HepG2 (cell line): ENCODE results near the gene GPRIN1. TPM values are rescaled to one million over a fixed set of nuclear protein-coding genes. Genes with fewer than 3 reads are reported as not detected.

Experiments
- ATAC-seq: fragments of 200-7000 bp; cut with Tn5 transposase; 3 replicates; pipeline ENCODE4 v1.9.1; 2020; ENCODE audit warnings: mild to moderate bottlenecking, moderate library complexity
- BruUV-seq: library from RNA; stranded (reverse); fragments of 400-500 nt; replicated peaks from 2 replicates; lab custom pipeline; 2021; lab: Mats Ljungman, UMichigan
- CTCF ChIA-PET: fragments of 300-600 bp; formaldehyde crosslinking; extraction: SDS; loops from one replicate; lab custom pipeline; 2021; ENCODE audit warnings: low total read pairs, inconsistent platforms, low intra/inter-chr PET ratio; lab: Yijun Ruan, JAX
- POLR2A ChIA-PET: fragments of 350-600 bp; sonication (Branson Sonifier 250); formaldehyde crosslinking; loops from one replicate; lab custom pipeline; 2020; ENCODE audit warnings: antibody characterized with exemption, inconsistent platforms; lab: Yijun Ruan, JAX
- DNase-seq: peaks from one replicate; pipeline ENCODE4 v3.0.0-alpha.2; 2015; ENCODE audit warnings: low spot score
- FAIRE-seq: peaks from 3 replicates; lab custom pipeline; 2011; peaks lifted over from hg19 to GRCh38; lab: Jason Lieb, UNC
- H2AFZ ChIP-seq: one replicate; pipeline ENCODE4 v1.6.1; 2011; ENCODE audit warnings: low read length, inconsistent platforms
- H3K27ac ChIP-seq: fragments of 300-600 bp; 3 replicates; pipeline ENCODE4 v1.8.0; 2011; ENCODE audit warnings: mixed run types, mild to moderate bottlenecking, mixed read lengths, low read length, inconsistent platforms; ENCODE audit not compliant: insufficient read depth; ENCODE audit errors: extremely low read length
- H3K27me3 ChIP-seq, 2 experiments: fragments of 200-600 bp in 1 of 2; 2 replicates in 1 of 2; 3 replicates in 1 of 2; pipeline versions ENCODE4 v1.6.0 to v1.8.0; 2011; ENCODE audit warnings: low read length in 2 of 2, mild to moderate bottlenecking in 2 of 2, moderate library complexity in 2 of 2, inconsistent platforms in 1 of 2; ENCODE audit not compliant: insufficient read depth in 2 of 2, control insufficient read depth in 1 of 2
- H3K36me3 ChIP-seq, 2 experiments: fragments of 200-600 bp in 1 of 2; replicated peaks in 1 of 2; 2 replicates in 1 of 2; 3 replicates in 1 of 2; pipeline versions ENCODE4 v1.5.1 to v1.8.0; 2011; ENCODE audit warnings: low read length in 2 of 2, inconsistent platforms in 1 of 2; ENCODE audit not compliant: insufficient read depth in 2 of 2, control insufficient read depth in 1 of 2
- H3K4me1 ChIP-seq: 2 replicates; pipeline ENCODE4 v1.5.1; 2012; ENCODE audit warnings: low read length, inconsistent platforms; ENCODE audit not compliant: insufficient read depth
- H3K4me2 ChIP-seq: 2 replicates; pipeline ENCODE4 v1.6.0; 2011; ENCODE audit warnings: low read depth, low read length, inconsistent platforms
- H3K4me3 ChIP-seq, 3 experiments: fragments of 200-600 bp in 1 of 3; sonication (generic), shearing (Covaris generic) in 1 of 3; replicated peaks in 1 of 3; 2 replicates each; pipeline ENCODE4 v1.5.1; 2011 to 2016; ENCODE audit warnings: low read length in 3 of 3, inconsistent platforms in 2 of 3, low read depth in 2 of 3, mild to moderate bottlenecking in 2 of 3, control low read depth in 1 of 3, mixed read lengths in 1 of 3; ENCODE audit not compliant: insufficient read depth in 1 of 3
- H3K79me2 ChIP-seq: one replicate; pipeline ENCODE4 v1.6.1; 2011; ENCODE audit warnings: low read length, inconsistent platforms; ENCODE audit not compliant: insufficient read depth
- H3K9ac ChIP-seq: 2 replicates; pipeline ENCODE4 v1.6.0; 2011; ENCODE audit warnings: mild to moderate bottlenecking, low read depth, low read length, inconsistent platforms; ENCODE audit not compliant: insufficient read depth
- H3K9me3 ChIP-seq: 2 replicates; pipeline ENCODE4 v1.5.1; 2012; ENCODE audit warnings: mild to moderate bottlenecking, low read length
- H4K20me1 ChIP-seq: 2 replicates; pipeline ENCODE4 v1.6.0; 2011; ENCODE audit warnings: inconsistent platforms, mild to moderate bottlenecking, low read length, moderate library complexity; ENCODE audit not compliant: insufficient read depth
- CC2D1A ChIP-seq: sonication (generic); formaldehyde crosslinking; IDR thresholded peaks from 2 replicates; pipeline ENCODE4 v1.8.1; 2023; ENCODE audit warnings: mild to moderate bottlenecking, missing genetic modification reagents
- CREB1 ChIP-seq, 2 experiments: fragments of 450-650 bp in 1 of 2; IDR thresholded peaks; 2 replicates each; pipeline ENCODE4 v1.6.1; 2016 to 2017; ENCODE audit warnings: control low read depth in 1 of 2, mild to moderate bottlenecking in 1 of 2, missing compliant biosample characterization in 1 of 2, missing genetic modification characterization in 1 of 2
- MAFK ChIP-seq, 2 experiments: IDR thresholded peaks in 1 of 2; conservative IDR thresholded peaks in 1 of 2; 2 replicates each; pipeline ENCODE4 v1.6.1; 2011; ENCODE audit warnings: improper control_type of control experiment in 2 of 2, low read length in 2 of 2
- MBD4 ChIP-seq: IDR thresholded peaks from 2 replicates; pipeline ENCODE4 v1.6.1; 2012; ENCODE audit warnings: low read length, inconsistent platforms, borderline replicate concordance
- NONO ChIP-seq, 2 experiments: fragments of 450-650 bp in 1 of 2; sonication (generic) in 1 of 2; formaldehyde crosslinking in 1 of 2; IDR thresholded peaks in 1 of 2; conservative IDR thresholded peaks in 1 of 2; 2 replicates each; pipeline versions ENCODE4 v1.6.1 to v1.8.0; 2017 to 2022; ENCODE audit warnings: mild to moderate bottlenecking in 1 of 2, missing genetic modification reagents in 1 of 2, moderate library complexity in 1 of 2
- PCBP2 ChIP-seq: fragments of 200-400 bp; formaldehyde crosslinking; optimal IDR thresholded peaks from 2 replicates; pipeline ENCODE3; 2018; ENCODE audit warnings: low read length, low read depth; ENCODE audit not compliant: poor library complexity, severe bottlenecking
- RFX3 ChIP-seq: IDR thresholded peaks from 2 replicates; pipeline ENCODE4 v1.6.1; 2016; ENCODE audit warnings: missing biosample characterization, missing genetic modification reagents
- SATB2 ChIP-seq: sonication (generic); formaldehyde crosslinking; IDR thresholded peaks from 2 replicates; pipeline ENCODE4 v1.5.0; 2020; ENCODE audit warnings: missing genetic modification reagents
- ZNF792 ChIP-seq: IDR thresholded peaks from 2 replicates; pipeline ENCODE4 v1.6.1; 2016
- WGBS: methylation state at CpG from one replicate; pipeline ENCODE4 v1.1.6; 2017; ENCODE audit warnings: low lambda C conversion rate; 5-methylcytosine and 5-hydroxymethylcytosine counted together
- in situ Hi-C: cut with HindIII; loops from 2 replicates; pipeline ENCODE4 v1.10.0; 2017; ENCODE audit warnings: low pct_unique_long_range_greater_than_20kb; ENCODE audit not compliant: extremely low pct_ligation_motif_present
- intact Hi-C: fragments of 100-400 bp; cut with micrococcal nuclease; formaldehyde crosslinking; loops from one replicate; pipeline ENCODE4 v1.10.0; 2022; ENCODE audit not compliant: unreplicated experiment
- polyA plus RNA-seq, 8 experiments: library from polyadenylated mRNA; depleted of rRNA in 3 of 8; stranded (reverse) in 7 of 8; unstranded in 1 of 8; fragments of >200 nt; fragmentation: Illumina TruSeq in 4 of 8; extraction: Trizol in 4 of 8; gene quantifications; 2 replicates each; pipeline versions ENCODE4 v1.2.1 to v1.2.3, GENCODE V29; 2011 to 2016; ENCODE audit warnings: low read depth in 4 of 8, missing spikeins in 1 of 8, mixed read lengths in 1 of 8; ENCODE audit not compliant: insufficient read depth in 1 of 8
- total RNA-seq, 5 experiments: library from RNA; depleted of rRNA; stranded (reverse); fragments of >200 nt; fragmentation: Illumina TruSeq; extraction: Trizol; gene quantifications; 2 replicates each; pipeline ENCODE4 v1.2.3, GENCODE V29; 2016; ENCODE audit warnings: low read depth in 1 of 5
- TF ChIP-seq, protein P1 (sequence below): sonication (generic); formaldehyde crosslinking; IDR thresholded peaks from 2 replicates; pipeline ENCODE4 v1.4.0; 2020; ENCODE audit warnings: mild to moderate bottlenecking, missing genetic modification reagents
- TF ChIP-seq, protein P2 (sequence below): sonication (generic); formaldehyde crosslinking; IDR thresholded peaks from 2 replicates; pipeline ENCODE4 v1.8.1; 2023; ENCODE audit warnings: mild to moderate bottlenecking, moderate library complexity, missing genetic modification reagents

GPRIN1 gene
- total and polyA plus RNA-seq, 2 of the 13 experiments (the other 11 are each of a cell fraction or from before 2014, with no cell fraction given), result 0.32 to 2.0 TPM

DNA sequence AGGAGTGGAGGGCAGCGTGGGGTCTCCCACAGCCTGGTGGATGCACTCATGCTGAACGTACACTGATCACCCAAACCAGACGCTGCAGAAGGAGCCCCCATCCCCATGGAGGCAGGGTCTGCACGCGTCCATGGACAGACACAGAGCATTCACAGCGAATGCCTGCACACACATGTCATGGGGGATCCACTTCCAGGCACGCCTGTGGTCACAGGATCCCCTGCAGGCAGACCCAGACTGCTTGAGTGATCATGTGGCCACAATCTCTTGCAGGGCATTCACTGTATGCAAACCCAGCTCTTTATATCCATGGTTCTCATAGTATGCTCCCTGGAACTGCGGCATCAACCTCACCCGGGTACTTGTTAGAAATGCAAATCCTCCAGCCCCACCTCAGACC lies 15.0 kb upstream of the GPRIN1 start (continued):
- TF ChIP-seq, protein P1, sequence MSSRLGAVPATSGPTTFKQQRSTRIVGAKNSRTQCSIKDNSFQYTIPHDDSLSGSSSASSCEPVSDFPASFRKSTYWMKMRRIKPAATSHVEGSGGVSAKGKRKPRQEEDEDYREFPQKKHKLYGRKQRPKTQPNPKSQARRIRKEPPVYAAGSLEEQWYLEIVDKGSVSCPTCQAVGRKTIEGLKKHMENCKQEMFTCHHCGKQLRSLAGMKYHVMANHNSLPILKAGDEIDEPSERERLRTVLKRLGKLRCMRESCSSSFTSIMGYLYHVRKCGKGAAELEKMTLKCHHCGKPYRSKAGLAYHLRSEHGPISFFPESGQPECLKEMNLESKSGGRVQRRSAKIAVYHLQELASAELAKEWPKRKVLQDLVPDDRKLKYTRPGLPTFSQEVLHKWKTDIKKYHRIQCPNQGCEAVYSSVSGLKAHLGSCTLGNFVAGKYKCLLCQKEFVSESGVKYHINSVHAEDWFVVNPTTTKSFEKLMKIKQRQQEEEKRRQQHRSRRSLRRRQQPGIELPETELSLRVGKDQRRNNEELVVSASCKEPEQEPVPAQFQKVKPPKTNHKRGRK (CRISPR knock-in tag), result no peak
- TF ChIP-seq RFX3 (no peak), CC2D1A (CRISPR knock-in tag) (no peak), MAFK (conservative IDR thresholded peaks at IDR 0.05 in 1 of 2, IDR thresholded peaks at IDR 0.05 in 1 of 2; ENCODE audit: low read length in 2 of 2) (no peak)

DNA sequence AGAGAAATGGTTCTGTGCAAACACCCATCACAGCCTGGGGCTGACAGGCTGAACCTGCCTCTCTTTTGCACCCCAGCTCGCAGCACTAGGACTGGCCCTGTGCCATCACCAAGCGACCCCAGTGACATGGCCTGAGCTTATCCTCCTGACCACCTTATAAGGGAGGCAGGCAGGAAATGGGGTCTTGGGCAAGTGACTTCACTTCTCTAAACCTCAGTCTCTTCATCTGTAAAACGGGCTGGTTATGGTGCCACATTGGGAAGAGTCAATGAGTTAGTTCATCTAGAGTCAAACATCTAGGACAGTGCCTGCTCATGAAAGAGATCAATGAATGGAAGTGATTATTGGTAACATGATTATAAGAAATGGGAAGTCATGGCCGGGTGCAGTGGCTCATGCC lies 14.2 kb upstream of the GPRIN1 start:
- intact Hi-C loops, result no loop called here
- no TSS peak for BruUV-seq
- TF ChIP-seq SATB2 (CRISPR knock-in tag) (no peak), CREB1 (IDR thresholded peaks at IDR 0.05) (no peak), CREB1 (CRISPR knock-in tag; IDR thresholded peaks at IDR 0.05) (no peak), NONO (IDR thresholded peaks at IDR 0.05) (no peak), NONO (CRISPR knock-in tag; conservative IDR thresholded peaks at IDR 0.05) (no peak), ZNF792 (CRISPR knock-in tag) (no peak), PCBP2 (no peak), MBD4 (no peak)
- TF ChIP-seq, protein P2, sequence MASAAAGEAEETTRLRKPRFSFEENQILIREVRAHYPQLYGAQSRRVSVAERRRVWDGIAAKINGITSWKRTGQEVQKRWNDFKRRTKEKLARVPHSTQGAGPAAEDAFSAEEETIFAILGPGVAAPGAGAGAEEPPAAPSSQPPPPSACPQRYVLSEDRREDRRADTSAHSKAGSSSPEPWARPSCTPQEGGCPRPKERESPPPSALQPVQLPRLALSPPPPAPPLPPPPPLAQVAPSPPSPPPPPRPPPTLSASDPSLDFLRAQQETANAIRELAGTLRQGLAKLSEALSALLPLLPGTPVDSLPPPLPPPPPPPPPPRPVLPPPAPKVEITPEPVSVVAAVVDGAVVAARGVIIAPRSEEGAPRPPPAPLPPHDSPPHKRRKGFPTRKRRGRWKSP (CRISPR knock-in tag), result no peak
- ATAC-seq (no peak), DNase-seq (no peak), FAIRE-seq (no peak)
- Histone ChIP-seq H3K4me3 (no peak overlapping the region), H3K4me1 (peaks cover 9% of the 10 kb centered on the region; the same call in 1 of the 2 replicates), H3K9me3 (no peaks in the 10 kb centered on the region), H3K27me3 (peaks cover 19 to 88% of the 10 kb centered on the region in 2 experiments; a peak in 4 of 5 replicates), H3K9ac (no peak overlapping the region), H4K20me1 (no peaks in the 10 kb centered on the region), H3K4me2 (no peak overlapping the region), H3K36me3 (no peaks in the 10 kb centered on the region), H2AFZ (no peak overlapping the region), H3K27ac (no peak overlapping the region), H3K79me2 (no peaks in the 10 kb centered on the region)
- ChIA-PET CTCF (no interaction called here), POLR2A (no interaction called here)
- WGBS, result 9% methylated on average over 4 of the region's 4 CpGs
- in situ Hi-C loops, result no loop called here
